Neural progenitor cell (in vitro differentiated cells): ENCODE measurements around the gene GABPB2. TPM values are rescaled to one million over a fixed set of nuclear protein-coding genes. Genes with fewer than 3 reads are reported as not detected.

Experiments
- DNase-seq: peaks from one replicate; pipeline ENCODE4 v3.0.0-alpha.2; 2016; ENCODE audit warnings: low spot score
- H2AFZ ChIP-seq: fragments of 200-600 bp; sonication (generic); replicated peaks from 2 replicates; pipeline ENCODE4 v1.6.1; 2016; ENCODE audit warnings: antibody characterized with exemption
- H3F3A ChIP-seq: fragments of 200-600 bp; sonication (generic); 2 replicates; pipeline ENCODE4 v1.6.1; 2016; ENCODE audit warnings: antibody characterized with exemption, low read depth
- H3K27ac ChIP-seq: fragments of 200-600 bp; sonication (generic); 2 replicates; pipeline ENCODE4 v1.5.1; 2016; ENCODE audit warnings: mild to moderate bottlenecking
- H3K27me3 ChIP-seq: fragments of 200-600 bp; sonication (generic); 2 replicates; pipeline ENCODE4 v1.6.1; 2016; ENCODE audit warnings: mild to moderate bottlenecking, moderate library complexity
- H3K36me3 ChIP-seq: fragments of 200-600 bp; sonication (generic); 2 replicates; pipeline ENCODE4 v1.5.1; 2016
- H3K4me1 ChIP-seq: fragments of 200-600 bp; sonication (generic); 2 replicates; pipeline ENCODE4 v1.6.1; 2016; ENCODE audit warnings: mixed run types
- H3K4me2 ChIP-seq: fragments of 200-600 bp; sonication (generic); 2 replicates; pipeline ENCODE4 v1.6.1; 2016
- H3K4me3 ChIP-seq: fragments of 200-600 bp; sonication (generic); 2 replicates; pipeline ENCODE4 v1.5.1; 2016
- H3K79me2 ChIP-seq: fragments of 200-600 bp; sonication (generic); 2 replicates; pipeline ENCODE4 v1.6.1; 2016; ENCODE audit warnings: low read depth
- H3K9ac ChIP-seq: fragments of 200-600 bp; sonication (generic); 2 replicates; pipeline ENCODE4 v1.6.1; 2016
- H3K9me3 ChIP-seq: fragments of 200-600 bp; sonication (generic); 2 replicates; pipeline ENCODE4 v1.5.1; 2016; ENCODE audit warnings: low read depth
- H4K20me1 ChIP-seq: fragments of 200-600 bp; sonication (generic); 2 replicates; pipeline ENCODE4 v1.6.1; 2016; ENCODE audit warnings: low read depth
- H3K27ac Mint-ChIP-seq: 3 replicates; pipeline ENCODE4 v1.8.0; 2021; ENCODE audit warnings: mixed read lengths
- H3K27me3 Mint-ChIP-seq: 2 replicates; pipeline ENCODE4 v1.8.0; 2022; ENCODE audit warnings: low read depth, mild to moderate bottlenecking, inconsistent platforms, moderate library complexity, mixed read lengths; ENCODE audit not compliant: insufficient read depth
- H3K36me3 Mint-ChIP-seq: 3 replicates; pipeline ENCODE4 v1.8.0; 2021; ENCODE audit warnings: mixed read lengths
- H3K4me1 Mint-ChIP-seq: 3 replicates; pipeline ENCODE4 v1.8.0; 2021; ENCODE audit warnings: mixed read lengths
- H3K4me3 Mint-ChIP-seq: 3 replicates; pipeline ENCODE4 v1.8.0; 2021; ENCODE audit warnings: mild to moderate bottlenecking, moderate library complexity, mixed read lengths
- H3K9me3 Mint-ChIP-seq: 3 replicates; pipeline ENCODE4 v1.8.0; 2020; ENCODE audit warnings: mixed read lengths
- CTCF ChIP-seq: fragments of 200-600 bp; sonication (generic); IDR thresholded peaks from 2 replicates; pipeline ENCODE4 v1.5.1; 2017; ENCODE audit warnings: antibody characterized with exemption, mild to moderate bottlenecking
- EZH2 ChIP-seq: fragments of 200-600 bp; sonication (generic); IDR thresholded peaks from 2 replicates; pipeline ENCODE4 v1.6.1; 2017; ENCODE audit warnings: antibody characterized with exemption, mild to moderate bottlenecking, moderate library complexity
- EZH2phosphoT487 ChIP-seq: fragments of 200-600 bp; sonication (generic); IDR thresholded peaks from 2 replicates; pipeline ENCODE4 v1.6.1; 2017; ENCODE audit warnings: antibody characterized with exemption
- total RNA-seq: library from RNA; depleted of rRNA; stranded (reverse); fragments of >200 nt; gene quantifications from 2 replicates; pipeline ENCODE4 v1.2.3, GENCODE V29; 2015; ENCODE audit warnings: low replicate concordance

Gene GABPB2
- total RNA-seq, 1 donor from 2014 or later, result 6.9 TPM

GRCh38 chr1:151134396-151134795 is 63.8 kb downstream of the GABPB2 start:
- Mint-ChIP-seq H3K4me1 (peaks cover 11% of the 10 kb centered on the region), H3K4me3 (no peak overlapping the region), H3K36me3 (peaks cover 30% of the 10 kb centered on the region), H3K27ac (no peak overlapping the region), H3K27me3 (peaks cover 17% of the 10 kb centered on the region), H3K9me3 (no peaks in the 10 kb centered on the region)
- H3K9me3 ChIP-seq, result no peaks in the 10 kb centered on the region
- no peaks in the 10 kb centered on the region for H4K20me1 ChIP-seq
- no peak overlapping the region for H3K9ac ChIP-seq
- no peak for TF ChIP-seq EZH2
- TF ChIP-seq EZH2phosphoT487, result no peak
- no peak for TF ChIP-seq CTCF
- no peaks in the 10 kb centered on the region for H3K79me2 ChIP-seq
- H2AFZ ChIP-seq, result no peak overlapping the region
- H3K36me3 ChIP-seq, result no peaks in the 10 kb centered on the region
- no peak overlapping the region for H3K4me2 ChIP-seq
- H3K27me3 ChIP-seq, result peaks cover 52% of the 10 kb centered on the region
- DNase-seq, result no peak
- H3K4me1 ChIP-seq, result peaks cover 11% of the 10 kb centered on the region
- no peak overlapping the region for H3K4me3 ChIP-seq
- no peak overlapping the region for H3K27ac ChIP-seq
- H3F3A ChIP-seq, result peaks cover 29% of the 10 kb centered on the region

- no peak for DNase-seq
- no peaks in the 10 kb centered on the region for H3K9me3 Mint-ChIP-seq
- peaks cover 47% of the 10 kb centered on the region for H3K27me3 ChIP-seq
Observed at GRCh38 chr1:151134991-151135390, 64.4 kb downstream of the GABPB2 start.

GRCh38 chr1:151135433-151136385 is 65.1 kb downstream of the GABPB2 start:
- H3K4me1 ChIP-seq, result peaks cover 11% of the 10 kb centered on the region
- no peaks in the 10 kb centered on the region for H3K36me3 ChIP-seq
- Mint-ChIP-seq H3K9me3 (no peaks in the 10 kb centered on the region), H3K27me3 (peaks cover 17% of the 10 kb centered on the region), H3K36me3 (peaks cover 34% of the 10 kb centered on the region), H3K4me1 (peaks cover 11% of the 10 kb centered on the region), H3K4me3 (peak overlapping the region; percentile 27), H3K27ac (peak overlapping the region; percentile 60)
- no peaks in the 10 kb centered on the region for H3K79me2 ChIP-seq
- H3K4me2 ChIP-seq, result no peak overlapping the region
- no peak overlapping the region for H2AFZ ChIP-seq
- no peak overlapping the region for H3K9ac ChIP-seq
- H3K27ac ChIP-seq, result no peak overlapping the region
- H3K27me3 ChIP-seq, result peaks cover 40% of the 10 kb centered on the region
- peaks cover 17% of the 10 kb centered on the region for H3F3A ChIP-seq
- TF ChIP-seq EZH2phosphoT487, result no peak
- TF ChIP-seq CTCF, result peak; percentile 10
- no peaks in the 10 kb centered on the region for H3K9me3 ChIP-seq
- no peak overlapping the region for H3K4me3 ChIP-seq
- H4K20me1 ChIP-seq, result no peaks in the 10 kb centered on the region
- DNase-seq, result no peak

More at GRCh38 chr1:151134991-151135390, 64.4 kb downstream of the GABPB2 start:
- H3K36me3 Mint-ChIP-seq, result peaks cover 34% of the 10 kb centered on the region
- TF ChIP-seq EZH2 (no peak), CTCF (no peak), EZH2phosphoT487 (no peak)
- no peaks in the 10 kb centered on the region for H3K79me2 ChIP-seq
- peaks cover 24% of the 10 kb centered on the region for H3F3A ChIP-seq
- H3K4me3 ChIP-seq, result no peak overlapping the region
- H3K4me2 ChIP-seq, result no peak overlapping the region
- H3K9ac ChIP-seq, result no peak overlapping the region
- no peaks in the 10 kb centered on the region for H3K36me3 ChIP-seq
- peaks cover 11% of the 10 kb centered on the region for H3K4me1 ChIP-seq
- H3K27ac Mint-ChIP-seq, result peak overlapping the region; percentile 60
- H3K4me3 Mint-ChIP-seq, result no peak overlapping the region
- H3K4me1 Mint-ChIP-seq, result peaks cover 11% of the 10 kb centered on the region
- H3K9me3 ChIP-seq, result no peaks in the 10 kb centered on the region
- H4K20me1 ChIP-seq, result no peaks in the 10 kb centered on the region
- no peak overlapping the region for H2AFZ ChIP-seq
- peaks cover 17% of the 10 kb centered on the region for H3K27me3 Mint-ChIP-seq
- H3K27ac ChIP-seq, result no peak overlapping the region
